ENCODE results near the gene IGSF9B. TPM values are rescaled to one million over a fixed set of nuclear protein-coding genes. Genes with fewer than 3 reads are reported as not detected.
A peak's percentile ranks its signal among the peaks of the same experiment; 100 is the strongest.

IGSF9B gene
- total RNA-seq, 2 experiments from 2014 or later: 124 to 136 TPM

DNA sequence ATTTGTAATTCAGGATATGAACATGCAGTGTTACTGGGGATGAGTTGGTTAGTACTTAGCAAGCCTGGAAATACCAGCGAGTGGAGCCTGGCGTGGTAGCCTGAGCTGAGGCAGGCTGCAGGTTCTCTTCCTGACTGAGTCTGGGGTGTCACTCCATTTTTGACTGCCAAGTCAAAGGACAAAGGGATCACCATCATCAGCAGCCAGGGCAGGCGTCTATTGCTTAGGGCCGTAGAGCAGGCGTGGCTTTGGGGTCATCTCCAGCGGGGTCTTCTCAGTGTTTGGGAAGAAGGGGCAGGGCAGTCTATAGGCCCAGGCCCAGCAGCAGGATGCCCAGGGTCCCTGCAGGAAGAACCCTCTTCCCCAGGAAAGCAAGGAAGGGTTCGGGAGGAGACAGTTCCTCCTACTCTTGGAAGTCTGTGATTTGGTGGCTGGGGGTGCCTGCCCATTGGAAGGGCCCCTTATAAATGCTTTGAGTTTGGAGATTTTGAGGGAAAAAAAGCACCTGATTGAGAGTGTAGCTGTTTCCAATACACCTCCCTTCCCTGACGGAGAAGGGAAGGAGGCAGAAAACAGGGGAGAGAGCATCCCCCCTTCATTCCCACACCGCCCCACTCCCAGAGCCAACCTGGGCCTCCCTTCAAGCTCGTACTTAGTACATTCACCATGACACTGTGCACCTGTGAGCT lies 60.0 kb downstream of the IGSF9B start:
- Mint-ChIP-seq H3K27me3 (peaks cover 1% of the 10 kb centered on the region), H3K27ac (no peak overlapping the region), H3K36me3 (ENCODE audit: low read depth) (peaks cover 11% of the 10 kb centered on the region), H3K4me3 (no peak overlapping the region), H3K9me3 (no peaks in the 10 kb centered on the region), H3K4me1 (ENCODE audit: low read depth) (no peaks in the 10 kb centered on the region)
- TF ChIP-seq, protein P1, sequence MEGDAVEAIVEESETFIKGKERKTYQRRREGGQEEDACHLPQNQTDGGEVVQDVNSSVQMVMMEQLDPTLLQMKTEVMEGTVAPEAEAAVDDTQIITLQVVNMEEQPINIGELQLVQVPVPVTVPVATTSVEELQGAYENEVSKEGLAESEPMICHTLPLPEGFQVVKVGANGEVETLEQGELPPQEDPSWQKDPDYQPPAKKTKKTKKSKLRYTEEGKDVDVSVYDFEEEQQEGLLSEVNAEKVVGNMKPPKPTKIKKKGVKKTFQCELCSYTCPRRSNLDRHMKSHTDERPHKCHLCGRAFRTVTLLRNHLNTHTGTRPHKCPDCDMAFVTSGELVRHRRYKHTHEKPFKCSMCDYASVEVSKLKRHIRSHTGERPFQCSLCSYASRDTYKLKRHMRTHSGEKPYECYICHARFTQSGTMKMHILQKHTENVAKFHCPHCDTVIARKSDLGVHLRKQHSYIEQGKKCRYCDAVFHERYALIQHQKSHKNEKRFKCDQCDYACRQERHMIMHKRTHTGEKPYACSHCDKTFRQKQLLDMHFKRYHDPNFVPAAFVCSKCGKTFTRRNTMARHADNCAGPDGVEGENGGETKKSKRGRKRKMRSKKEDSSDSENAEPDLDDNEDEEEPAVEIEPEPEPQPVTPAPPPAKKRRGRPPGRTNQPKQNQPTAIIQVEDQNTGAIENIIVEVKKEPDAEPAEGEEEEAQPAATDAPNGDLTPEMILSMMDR (IDR thresholded peaks at IDR 0.05): no peak
- ChIA-PET POLR2A (interaction anchor here (1.0 kb wide), 1 partner anchor 10 kb away, joined by 3 read pairs; no protein-coding TSS in a partner anchor), CTCF (no interaction called here)
- intact Hi-C loops (cut with micrococcal nuclease): no loop called here
- no peak for DNase-seq
- no peak for ATAC-seq

DNA sequence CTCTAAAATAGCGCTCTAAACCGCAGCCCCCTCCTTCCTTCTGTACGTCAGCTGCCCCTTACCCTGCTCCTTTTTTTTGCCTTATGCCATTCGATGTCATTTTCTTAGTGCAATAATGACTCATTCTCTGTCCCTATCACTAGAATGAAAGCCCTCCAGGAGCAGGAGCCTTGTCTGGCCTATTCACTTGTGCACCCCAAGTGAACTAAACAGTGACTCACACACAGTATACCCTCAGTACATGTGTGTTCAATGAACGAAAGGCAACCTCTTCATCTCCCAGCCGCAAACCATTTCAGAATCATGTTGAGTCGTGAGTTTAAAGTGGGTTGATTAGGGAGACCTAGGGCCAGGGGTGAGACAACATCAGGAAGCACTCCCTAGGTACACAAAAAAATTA lies 60.7 kb downstream of the IGSF9B start:
- TF ChIP-seq, protein P1 (IDR thresholded peaks at IDR 0.05): no peak
- POLR2A ChIA-PET: no interaction called here
- H3K4me3 Mint-ChIP-seq: no peak overlapping the region
- H3K27ac Mint-ChIP-seq: no peak overlapping the region
- no peaks in the 10 kb centered on the region for H3K9me3 Mint-ChIP-seq
- ATAC-seq (peak; percentile 37), DNase-seq (no peak)
- intact Hi-C loops (cut with micrococcal nuclease): no loop called here
- peaks cover 1% of the 10 kb centered on the region for H3K27me3 Mint-ChIP-seq
- no peaks in the 10 kb centered on the region for H3K4me1 Mint-ChIP-seq (ENCODE audit: low read depth)
- H3K36me3 Mint-ChIP-seq (ENCODE audit: low read depth): peaks cover 11% of the 10 kb centered on the region
- CTCF ChIA-PET: no interaction called here

DNA sequence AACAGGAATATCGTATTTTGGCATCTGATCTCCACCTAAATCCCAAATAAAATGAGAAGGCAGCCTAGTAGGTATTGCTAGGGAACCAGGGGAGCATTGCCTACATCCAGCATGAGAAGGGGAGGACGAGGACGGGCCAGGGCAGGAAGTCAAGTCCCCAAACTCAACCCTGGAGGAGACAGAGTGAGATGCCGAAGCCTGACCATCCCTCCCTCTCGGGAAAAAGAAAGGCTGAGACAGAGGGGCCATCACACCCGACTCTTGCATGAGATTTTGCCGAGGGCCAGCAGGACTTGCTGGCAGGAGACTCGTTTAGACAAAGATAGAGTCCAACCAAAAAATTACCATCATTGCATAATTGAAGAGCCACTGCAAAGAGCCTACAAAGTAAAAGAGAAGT lies 61.2 kb downstream of the IGSF9B start:
- no peak for DNase-seq
- CTCF ChIA-PET: no interaction called here
- POLR2A ChIA-PET: interaction anchor here (1.3 kb wide), 1 partner anchor 8 kb away, joined by 6 read pairs; no protein-coding TSS in a partner anchor
- peaks cover 11% of the 10 kb centered on the region for H3K36me3 Mint-ChIP-seq (ENCODE audit: low read depth)
- TF ChIP-seq, protein P1 (IDR thresholded peaks at IDR 0.05): no peak
- no peak for ATAC-seq
- H3K4me1 Mint-ChIP-seq (ENCODE audit: low read depth): no peaks in the 10 kb centered on the region
- no peaks in the 10 kb centered on the region for H3K9me3 Mint-ChIP-seq
- H3K4me3 Mint-ChIP-seq: no peak overlapping the region
- intact Hi-C loops (cut with micrococcal nuclease): no loop called here
- H3K27me3 Mint-ChIP-seq: peaks cover 1% of the 10 kb centered on the region
- no peak overlapping the region for H3K27ac Mint-ChIP-seq

DNA sequence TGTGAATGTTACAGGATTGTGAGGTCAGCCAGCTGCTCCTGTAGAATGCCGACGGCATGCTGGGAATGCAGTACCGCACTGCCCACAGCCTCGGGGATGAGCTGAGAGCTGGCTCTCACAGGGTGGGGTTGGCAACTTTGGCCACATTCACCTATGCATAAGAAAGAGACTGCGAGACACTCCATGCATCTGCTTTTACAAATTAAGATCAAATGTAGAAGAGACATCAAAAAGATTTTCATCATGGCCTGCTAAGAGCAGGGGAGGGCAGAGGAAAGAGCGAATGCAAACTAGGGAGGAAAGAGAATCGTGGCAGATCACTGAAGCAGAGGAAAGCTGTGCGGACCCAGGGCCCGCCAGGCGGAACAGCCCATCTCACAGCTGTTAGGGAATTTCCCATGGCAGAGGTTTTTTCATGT lies 61.7 kb downstream of the IGSF9B start:
- intact Hi-C loops (cut with micrococcal nuclease): no loop called here
- H3K27me3 Mint-ChIP-seq: peaks cover 1% of the 10 kb centered on the region
- POLR2A ChIA-PET: interaction anchor here (1.3 kb wide), 1 partner anchor 9 kb away, joined by 6 read pairs; no protein-coding TSS in a partner anchor
- H3K36me3 Mint-ChIP-seq (ENCODE audit: low read depth): peaks cover 11% of the 10 kb centered on the region
- ATAC-seq (no peak), DNase-seq (no peak)
- H3K9me3 Mint-ChIP-seq: no peaks in the 10 kb centered on the region
- CTCF ChIA-PET: no interaction called here
- TF ChIP-seq, protein P1 (IDR thresholded peaks at IDR 0.05): no peak
- H3K27ac Mint-ChIP-seq: no peak overlapping the region
- H3K4me3 Mint-ChIP-seq: no peak overlapping the region
- H3K4me1 Mint-ChIP-seq (ENCODE audit: low read depth): no peaks in the 10 kb centered on the region

DNA sequence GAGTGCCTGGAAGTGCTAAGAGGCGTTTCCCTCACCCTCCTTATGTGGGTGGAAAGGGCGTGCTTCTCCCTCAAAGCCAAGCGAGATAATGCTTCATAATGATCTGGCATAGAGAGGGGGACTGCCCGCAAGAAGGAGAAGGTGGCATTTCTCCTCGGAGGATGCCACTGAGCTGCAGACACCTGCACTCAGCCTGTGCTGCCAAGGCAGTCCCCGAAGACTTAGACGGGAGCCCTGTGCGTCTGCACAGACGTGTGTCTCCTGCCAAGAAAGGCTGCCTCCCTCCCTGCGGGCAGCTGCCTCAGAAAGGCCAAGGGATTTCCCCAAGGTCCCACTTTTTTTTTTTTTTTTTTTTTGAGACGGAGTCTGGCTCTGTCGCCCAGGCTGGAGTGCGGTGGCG lies 63.4 kb downstream of the IGSF9B start:
- no peak overlapping the region for H3K4me3 Mint-ChIP-seq
- ChIA-PET POLR2A (no interaction called here), CTCF (no interaction called here)
- H3K9me3 Mint-ChIP-seq: no peaks in the 10 kb centered on the region
- no peak for ATAC-seq
- DNase-seq: no peak
- H3K4me1 Mint-ChIP-seq (ENCODE audit: low read depth): no peaks in the 10 kb centered on the region
- peaks cover 8% of the 10 kb centered on the region for H3K36me3 Mint-ChIP-seq (ENCODE audit: low read depth)
- peaks cover 4% of the 10 kb centered on the region for H3K27me3 Mint-ChIP-seq
- H3K27ac Mint-ChIP-seq: no peak overlapping the region
- intact Hi-C loops (cut with micrococcal nuclease): no loop called here
- TF ChIP-seq, protein P1 (IDR thresholded peaks at IDR 0.05): no peak
